ELR (cell line): ENCODE results near the gene BBS9.
A peak's percentile ranks its signal among the peaks of the same experiment; 100 is the strongest.

Experiments
- DNase-seq: peaks from one replicate; pipeline ENCODE4 v3.0.0-alpha.2; 2015; ENCODE audit warnings: low read depth

The BBS9 gene

GRCh38 chr7:33649476-33650441 lies 520.4 kb downstream of the BBS9 start:
- DNase-seq = peak; percentile 89

GRCh38 chr7:33650828-33651227 lies 521.5 kb downstream of the BBS9 start:
- DNase-seq = no peak

GRCh38 chr7:33651998-33652515 lies 522.7 kb downstream of the BBS9 start:
- DNase-seq = no peak

- DNase-seq = no peak
These were observed 525.3 kb downstream of the BBS9 start for GRCh38 chr7:33654676-33655075.
